HFFc6 (cell line): ENCODE measurements around the gene CFAP299. TPM values are rescaled to one million over a fixed set of nuclear protein-coding genes. Genes with fewer than 3 reads are reported as not detected.

Experiments used
- DNase-seq: peaks from one replicate; pipeline ENCODE4 v3.0.0-alpha.2; 2018
- H3K27ac Mint-ChIP-seq: 2 replicates; pipeline ENCODE4 v1.8.0; 2020; ENCODE audit warnings: mild to moderate bottlenecking, mixed read lengths
- H3K27me3 Mint-ChIP-seq: 2 replicates; pipeline ENCODE4 v1.8.0; 2021; ENCODE audit warnings: mild to moderate bottlenecking, moderate library complexity, mixed read lengths; ENCODE audit not compliant: insufficient read depth
- H3K36me3 Mint-ChIP-seq: 2 replicates; pipeline ENCODE4 v1.8.0; 2021; ENCODE audit warnings: low read depth, mixed read lengths
- H3K4me1 Mint-ChIP-seq: 2 replicates; pipeline ENCODE4 v1.8.0; 2020; ENCODE audit warnings: low read depth, mixed read lengths
- H3K4me3 Mint-ChIP-seq: 2 replicates; pipeline ENCODE4 v1.8.0; 2020; ENCODE audit warnings: mild to moderate bottlenecking, moderate library complexity, mixed read lengths
- H3K9me3 Mint-ChIP-seq: 2 replicates; pipeline ENCODE4 v1.8.0; 2020; ENCODE audit warnings: mild to moderate bottlenecking, mixed read lengths
- total RNA-seq, 6 experiments: library from RNA; stranded (reverse); fragmentation: NEBNext Ultra II Directional; extraction: Animal tissue kit (Norgen Biotek cat#: 25700); gene quantifications; 2 replicates in 1 of 6; 3 replicates in 5 of 6; pipeline ENCODE4 v1.2.3, GENCODE V29; 2021
- TF ChIP-seq, protein P1 (sequence below): fragments of 200-600 bp; sonication (generic); IDR thresholded peaks from 2 replicates; pipeline ENCODE4 v1.5.0; 2021; ENCODE audit warnings: antibody characterized with exemption, mild to moderate bottlenecking

The CFAP299 gene
- total RNA-seq, 6 experiments from 2014 or later: 4.8 to 9.0 (median 8.7) TPM

DNA sequence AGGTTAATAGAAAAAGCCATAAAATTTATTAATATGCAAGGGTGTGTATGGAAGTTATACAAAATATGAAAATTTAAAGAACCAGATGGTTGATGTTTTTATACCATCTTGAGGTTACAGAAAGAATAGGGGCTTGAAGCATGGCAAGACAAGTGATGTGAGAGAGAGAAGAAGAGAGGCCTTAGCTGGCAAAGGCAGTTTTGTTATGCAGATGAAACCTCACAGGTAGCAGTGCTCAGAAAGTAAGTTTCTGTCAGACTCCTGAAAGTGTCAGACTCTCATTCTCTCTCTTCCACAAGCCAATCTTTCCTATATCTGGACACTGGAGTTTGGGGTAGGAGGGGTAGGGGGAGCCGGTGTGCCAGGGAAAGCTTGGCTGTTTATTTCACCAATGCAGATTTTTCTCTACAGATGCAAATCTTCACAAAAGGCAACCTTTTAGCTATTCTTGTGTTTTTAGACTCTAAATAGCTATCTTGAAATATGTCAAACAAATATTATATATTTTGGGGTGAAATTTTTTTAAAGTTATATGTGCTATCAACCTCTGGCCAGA lies 124.5 kb downstream of the CFAP299 start:
- DNase-seq: no peak
- Mint-ChIP-seq H3K9me3 (no peaks in the 10 kb centered on the region), H3K4me1 (peaks cover 14% of the 10 kb centered on the region), H3K4me3 (no peak overlapping the region), H3K27me3 (no peaks in the 10 kb centered on the region), H3K36me3 (peaks cover 11% of the 10 kb centered on the region; the same call in 1 of the 2 replicates), H3K27ac (no peak overlapping the region)
- TF ChIP-seq, protein P1, sequence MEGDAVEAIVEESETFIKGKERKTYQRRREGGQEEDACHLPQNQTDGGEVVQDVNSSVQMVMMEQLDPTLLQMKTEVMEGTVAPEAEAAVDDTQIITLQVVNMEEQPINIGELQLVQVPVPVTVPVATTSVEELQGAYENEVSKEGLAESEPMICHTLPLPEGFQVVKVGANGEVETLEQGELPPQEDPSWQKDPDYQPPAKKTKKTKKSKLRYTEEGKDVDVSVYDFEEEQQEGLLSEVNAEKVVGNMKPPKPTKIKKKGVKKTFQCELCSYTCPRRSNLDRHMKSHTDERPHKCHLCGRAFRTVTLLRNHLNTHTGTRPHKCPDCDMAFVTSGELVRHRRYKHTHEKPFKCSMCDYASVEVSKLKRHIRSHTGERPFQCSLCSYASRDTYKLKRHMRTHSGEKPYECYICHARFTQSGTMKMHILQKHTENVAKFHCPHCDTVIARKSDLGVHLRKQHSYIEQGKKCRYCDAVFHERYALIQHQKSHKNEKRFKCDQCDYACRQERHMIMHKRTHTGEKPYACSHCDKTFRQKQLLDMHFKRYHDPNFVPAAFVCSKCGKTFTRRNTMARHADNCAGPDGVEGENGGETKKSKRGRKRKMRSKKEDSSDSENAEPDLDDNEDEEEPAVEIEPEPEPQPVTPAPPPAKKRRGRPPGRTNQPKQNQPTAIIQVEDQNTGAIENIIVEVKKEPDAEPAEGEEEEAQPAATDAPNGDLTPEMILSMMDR: no peak

DNA sequence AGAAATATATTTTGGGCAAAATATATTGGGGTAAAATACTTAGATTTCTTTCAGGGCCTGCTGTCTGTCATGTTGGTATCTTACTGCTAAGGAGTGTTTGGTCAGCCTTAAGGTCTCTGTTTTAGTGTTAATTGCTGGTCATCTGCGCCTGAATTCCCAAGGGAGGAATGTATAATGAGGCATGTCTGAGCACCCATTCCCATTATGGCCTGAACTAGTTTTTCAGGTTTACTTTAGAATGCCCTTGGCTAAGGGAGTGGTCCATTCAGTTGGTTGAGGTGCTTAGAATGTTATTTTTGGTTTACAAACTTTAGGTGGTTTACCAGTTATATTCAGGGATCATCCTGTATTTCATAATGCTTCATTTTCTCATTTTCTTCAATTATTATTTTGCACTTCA lies 125.9 kb downstream of the CFAP299 start:
- Mint-ChIP-seq H3K4me1 (peaks cover 21% of the 10 kb centered on the region), H3K27me3 (no peaks in the 10 kb centered on the region), H3K4me3 (no peak overlapping the region), H3K27ac (no peak overlapping the region), H3K36me3 (peaks cover 11% of the 10 kb centered on the region; the same call in 1 of the 2 replicates), H3K9me3 (no peaks in the 10 kb centered on the region)
- TF ChIP-seq, protein P1: no peak
- no peak for DNase-seq

DNA sequence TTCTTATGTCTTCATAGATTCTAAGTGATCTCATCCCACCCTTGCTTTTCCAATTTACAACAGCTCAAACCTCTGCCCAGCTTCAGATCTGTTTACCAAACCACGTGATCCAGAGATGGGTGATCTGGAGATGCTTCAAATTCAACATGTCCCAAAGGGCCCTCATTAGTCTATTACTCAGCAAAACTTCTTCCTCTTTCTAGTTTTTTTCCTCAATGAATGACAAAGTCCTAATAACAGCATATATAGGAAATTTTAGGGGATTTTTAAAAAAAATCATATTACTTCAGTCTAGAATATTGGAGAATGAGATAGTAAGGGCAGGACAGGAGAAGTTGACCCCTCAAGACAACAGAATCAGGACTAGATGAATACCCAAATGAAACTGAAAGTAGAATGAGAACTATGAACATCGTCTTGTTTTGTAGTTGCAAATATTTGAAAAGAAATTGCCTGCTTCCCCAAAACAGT lies 127.1 kb downstream of the CFAP299 start:
- H3K9me3 Mint-ChIP-seq: no peaks in the 10 kb centered on the region
- H3K27me3 Mint-ChIP-seq: no peaks in the 10 kb centered on the region
- peak overlapping the region; percentile 53; the same call in 1 of the 2 replicates for H3K27ac Mint-ChIP-seq
- H3K36me3 Mint-ChIP-seq: peaks cover 18% of the 10 kb centered on the region; the same call in 1 of the 2 replicates
- DNase-seq: no peak
- TF ChIP-seq, protein P1: no peak
- peak overlapping the region; percentile 78 for H3K4me3 Mint-ChIP-seq
- H3K4me1 Mint-ChIP-seq: peaks cover 21% of the 10 kb centered on the region

DNA sequence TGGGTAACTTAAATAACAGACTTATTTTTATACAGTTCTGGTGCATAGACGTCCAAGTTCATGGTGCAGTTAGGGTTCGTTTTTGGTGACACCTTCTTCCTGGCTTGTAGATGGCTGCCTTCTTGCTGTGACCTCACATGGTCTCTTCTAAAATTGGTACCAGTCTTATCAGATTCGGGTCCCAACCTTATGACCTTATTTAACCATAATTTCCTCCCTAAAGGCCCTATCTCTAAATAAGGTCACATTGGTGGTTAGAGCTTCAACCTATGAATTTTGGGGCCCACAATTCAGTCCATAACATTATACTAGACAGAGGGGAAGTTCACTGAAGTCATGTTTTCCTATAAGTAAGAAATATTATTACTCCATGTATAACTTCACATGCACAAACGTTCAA lies 128.0 kb downstream of the CFAP299 start:
- Mint-ChIP-seq H3K4me1 (peaks cover 21% of the 10 kb centered on the region), H3K36me3 (peaks cover 21% of the 10 kb centered on the region; the same call in 1 of the 2 replicates), H3K27me3 (no peaks in the 10 kb centered on the region), H3K27ac (no peak overlapping the region), H3K9me3 (no peaks in the 10 kb centered on the region), H3K4me3 (no peak overlapping the region)
- DNase-seq: no peak
- TF ChIP-seq, protein P1: no peak

DNA sequence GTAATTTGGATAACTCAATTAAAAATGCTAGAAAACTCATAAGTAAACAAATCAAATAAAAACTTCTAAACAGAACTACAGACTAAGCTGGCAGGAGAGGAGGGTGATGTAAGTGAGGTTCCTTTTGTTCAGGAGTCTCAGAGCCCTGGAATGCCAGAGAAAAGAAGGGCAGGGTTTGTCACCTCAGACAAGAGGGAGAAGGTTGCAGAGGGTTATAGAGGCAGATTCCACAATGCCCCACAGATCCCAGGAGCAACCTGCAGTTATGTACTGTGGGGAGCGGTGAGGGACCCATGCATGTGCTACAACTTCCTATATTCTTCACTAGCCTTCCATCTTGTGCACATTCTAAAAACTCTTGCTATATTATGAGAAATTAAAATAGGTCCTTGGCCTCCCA lies 129.7 kb downstream of the CFAP299 start:
- peak; percentile 19 for DNase-seq
- Mint-ChIP-seq H3K4me3 (no peak overlapping the region), H3K27ac (0 out of 2 replicates have a peak overlapping the region, but pooled peaks have one; percentile 15), H3K36me3 (peaks cover 21% of the 10 kb centered on the region; the same call in 1 of the 2 replicates), H3K4me1 (peaks cover 21% of the 10 kb centered on the region), H3K27me3 (no peaks in the 10 kb centered on the region), H3K9me3 (no peaks in the 10 kb centered on the region)
- TF ChIP-seq, protein P1: no peak
